Bronchial epithelial cell (primary cell): ENCODE measurements around the gene RASGRF2. TPM values are rescaled to one million over a fixed set of nuclear protein-coding genes. Genes with fewer than 3 reads are reported as not detected.

Source experiments
- DNase-seq: peaks from one replicate; pipeline ENCODE4 v3.0.0-alpha.2; 2010; ENCODE audit warnings: low read depth
- FAIRE-seq: peaks from 2 replicates; lab custom pipeline; 2011; peaks lifted over from hg19 to GRCh38; lab: Jason Lieb, UNC
- H3K27me3 ChIP-seq: 2 replicates; pipeline ENCODE4 v1.5.1; 2011; ENCODE audit warnings: low read length; ENCODE audit not compliant: control insufficient read depth, insufficient read depth
- H3K36me3 ChIP-seq: 2 replicates; pipeline ENCODE4 v1.5.1; 2011; ENCODE audit warnings: low read length; ENCODE audit not compliant: control insufficient read depth, insufficient read depth
- H3K4me3 ChIP-seq: 2 replicates; pipeline ENCODE4 v1.5.1; 2011; ENCODE audit warnings: mild to moderate bottlenecking, low read depth, low read length, control low read depth
- total RNA-seq: library from RNA; depleted of rRNA; stranded (reverse); fragments of >200 nt; gene quantifications from 2 replicates; pipeline ENCODE4 v1.2.1, GENCODE V29; 2014
- TF ChIP-seq, protein P1 (sequence below): IDR thresholded peaks from 2 replicates; pipeline ENCODE4 v1.5.1; 2011; ENCODE audit warnings: mild to moderate bottlenecking, moderate library complexity, low read length, control low read depth, inconsistent platforms; ENCODE audit not compliant: insufficient read depth, severe bottlenecking

Gene RASGRF2
- total RNA-seq, 1 donor from 2014 or later: 0.53 TPM

DNA sequence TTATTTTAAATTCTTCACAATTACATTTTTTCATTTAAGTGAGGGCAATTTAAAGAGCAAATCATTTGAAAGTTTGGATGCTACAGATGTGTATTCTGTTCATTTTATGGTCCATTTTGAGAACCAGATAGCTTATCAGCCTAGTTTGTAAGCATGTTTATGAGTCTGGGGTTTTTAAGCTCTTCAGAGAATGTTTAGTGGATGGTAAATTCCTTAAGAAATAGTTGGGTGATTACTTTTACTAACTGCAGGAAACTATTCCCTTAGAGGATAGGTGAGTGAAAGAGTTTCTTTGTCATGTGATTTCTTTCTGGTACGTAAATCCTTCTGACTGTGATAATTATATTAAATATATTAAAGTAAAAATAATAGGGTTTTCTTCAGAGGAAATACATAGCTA lies 17.6 kb downstream of the RASGRF2 start:
- H3K4me3 ChIP-seq: no peak overlapping the region
- no peak for FAIRE-seq
- H3K36me3 ChIP-seq: no peaks in the 10 kb centered on the region
- no peak for DNase-seq
- TF ChIP-seq, protein P1, sequence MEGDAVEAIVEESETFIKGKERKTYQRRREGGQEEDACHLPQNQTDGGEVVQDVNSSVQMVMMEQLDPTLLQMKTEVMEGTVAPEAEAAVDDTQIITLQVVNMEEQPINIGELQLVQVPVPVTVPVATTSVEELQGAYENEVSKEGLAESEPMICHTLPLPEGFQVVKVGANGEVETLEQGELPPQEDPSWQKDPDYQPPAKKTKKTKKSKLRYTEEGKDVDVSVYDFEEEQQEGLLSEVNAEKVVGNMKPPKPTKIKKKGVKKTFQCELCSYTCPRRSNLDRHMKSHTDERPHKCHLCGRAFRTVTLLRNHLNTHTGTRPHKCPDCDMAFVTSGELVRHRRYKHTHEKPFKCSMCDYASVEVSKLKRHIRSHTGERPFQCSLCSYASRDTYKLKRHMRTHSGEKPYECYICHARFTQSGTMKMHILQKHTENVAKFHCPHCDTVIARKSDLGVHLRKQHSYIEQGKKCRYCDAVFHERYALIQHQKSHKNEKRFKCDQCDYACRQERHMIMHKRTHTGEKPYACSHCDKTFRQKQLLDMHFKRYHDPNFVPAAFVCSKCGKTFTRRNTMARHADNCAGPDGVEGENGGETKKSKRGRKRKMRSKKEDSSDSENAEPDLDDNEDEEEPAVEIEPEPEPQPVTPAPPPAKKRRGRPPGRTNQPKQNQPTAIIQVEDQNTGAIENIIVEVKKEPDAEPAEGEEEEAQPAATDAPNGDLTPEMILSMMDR: no peak
- no peaks in the 10 kb centered on the region for H3K27me3 ChIP-seq

DNA sequence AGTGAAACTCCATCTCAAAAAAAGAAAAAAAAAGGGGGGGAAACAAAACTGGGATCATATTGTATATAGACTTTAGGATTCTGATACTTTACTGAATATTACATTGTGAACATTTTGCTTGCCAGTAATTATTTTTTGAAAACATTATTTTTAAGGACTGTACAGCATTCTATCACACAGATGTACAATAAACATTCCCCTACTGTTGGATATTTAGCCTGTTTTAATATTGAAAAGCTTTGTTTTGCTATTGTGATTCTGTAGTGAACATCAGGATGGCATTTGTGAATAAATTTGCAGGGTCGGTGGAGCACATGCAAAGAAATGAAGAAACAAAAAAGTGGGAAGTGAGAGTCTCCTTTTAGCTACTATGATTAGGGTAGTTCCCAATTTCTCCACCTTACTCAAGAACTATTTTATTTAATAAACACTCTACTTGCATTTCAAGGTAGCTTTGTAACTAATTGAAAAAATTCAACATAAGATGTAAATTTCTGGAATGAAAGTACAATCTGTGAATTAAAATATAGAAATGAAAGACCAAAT lies 18.7 kb downstream of the RASGRF2 start:
- H3K4me3 ChIP-seq: no peak overlapping the region
- no peak for FAIRE-seq
- H3K27me3 ChIP-seq: no peaks in the 10 kb centered on the region
- TF ChIP-seq, protein P1: no peak
- no peak for DNase-seq
- no peaks in the 10 kb centered on the region for H3K36me3 ChIP-seq

DNA sequence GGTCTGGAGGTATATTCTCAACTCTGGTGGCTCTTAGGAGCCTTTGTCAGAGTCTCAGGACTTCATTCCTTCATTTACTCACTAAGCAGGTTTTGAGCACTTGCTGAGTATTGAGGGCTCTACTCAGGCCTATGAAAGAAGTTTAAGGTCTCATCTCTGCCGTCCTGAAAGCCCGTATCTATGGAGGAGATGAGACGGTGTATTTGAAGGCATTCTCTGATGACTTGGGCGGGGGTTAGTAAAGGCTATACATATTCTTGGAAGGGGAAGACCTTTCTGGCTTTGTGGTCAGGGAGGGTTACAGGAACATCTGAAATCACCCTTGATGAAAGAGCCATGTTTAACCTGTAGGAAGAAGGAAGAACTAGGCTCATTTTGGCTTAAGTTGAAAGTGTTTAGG lies 21.9 kb downstream of the RASGRF2 start:
- DNase-seq (no peak), FAIRE-seq (no peak)
- no peaks in the 10 kb centered on the region for H3K36me3 ChIP-seq
- no peak overlapping the region for H3K4me3 ChIP-seq
- no peaks in the 10 kb centered on the region for H3K27me3 ChIP-seq
- TF ChIP-seq, protein P1: no peak

GRCh38 chr5:80985600-80986228 lies 25.6 kb downstream of the RASGRF2 start:
- TF ChIP-seq, protein P1: no peak

GRCh38 chr5:80986382-80986781 lies 26.2 kb downstream of the RASGRF2 start:
- DNase-seq (no peak), FAIRE-seq (no peak)
- H3K4me3 ChIP-seq: no peak overlapping the region
- TF ChIP-seq, protein P1: no peak
- H3K36me3 ChIP-seq: no peaks in the 10 kb centered on the region
- no peaks in the 10 kb centered on the region for H3K27me3 ChIP-seq

More at GRCh38 chr5:80985600-80986228, 25.6 kb downstream of the RASGRF2 start:
- DNase-seq (no peak), FAIRE-seq (no peak)
- no peaks in the 10 kb centered on the region for H3K36me3 ChIP-seq
- no peak overlapping the region for H3K4me3 ChIP-seq
- H3K27me3 ChIP-seq: no peaks in the 10 kb centered on the region
